HTR-8/SVneo (cell line): ENCODE data around the gene C2CD2.

Experiments used
- DNase-seq: peaks from one replicate; pipeline ENCODE4 v3.0.0; 2011; ENCODE audit warnings: low spot score, mixed read lengths; ENCODE audit not compliant: insufficient read length
- FAIRE-seq: peaks from 2 replicates; lab custom pipeline; 2011; peaks lifted over from hg19 to GRCh38; lab: Jason Lieb, UNC

Gene C2CD2

DNA sequence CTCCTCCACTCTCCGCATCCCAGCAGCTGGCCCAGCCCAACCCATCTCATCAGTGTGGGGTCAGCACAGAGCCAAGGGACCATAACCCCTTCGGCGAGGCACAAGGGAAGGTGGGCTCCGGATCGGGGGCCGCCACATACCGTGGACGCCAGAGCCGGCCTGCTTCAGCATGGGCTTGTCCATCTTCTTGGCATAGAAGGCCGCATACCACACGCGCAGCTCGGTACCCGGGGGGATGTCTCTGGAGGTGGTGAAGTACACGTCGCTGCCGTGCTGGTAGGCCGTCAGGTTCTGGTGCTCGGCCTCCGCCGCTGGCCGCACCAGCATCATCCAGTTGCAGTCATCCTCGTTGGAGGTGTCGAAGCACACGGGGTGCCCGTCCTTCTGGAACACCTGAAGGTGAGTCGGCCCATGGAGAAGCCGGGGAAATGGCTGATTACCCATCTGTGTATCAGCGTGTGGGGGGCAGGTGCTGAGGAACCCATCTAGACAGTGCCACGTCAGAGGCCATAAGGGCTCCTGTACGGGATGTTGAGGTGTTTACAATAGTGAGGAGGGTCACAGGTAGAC, 99.3 kb downstream of the C2CD2 start:
- FAIRE-seq (no peak), DNase-seq (no peak)

DNA sequence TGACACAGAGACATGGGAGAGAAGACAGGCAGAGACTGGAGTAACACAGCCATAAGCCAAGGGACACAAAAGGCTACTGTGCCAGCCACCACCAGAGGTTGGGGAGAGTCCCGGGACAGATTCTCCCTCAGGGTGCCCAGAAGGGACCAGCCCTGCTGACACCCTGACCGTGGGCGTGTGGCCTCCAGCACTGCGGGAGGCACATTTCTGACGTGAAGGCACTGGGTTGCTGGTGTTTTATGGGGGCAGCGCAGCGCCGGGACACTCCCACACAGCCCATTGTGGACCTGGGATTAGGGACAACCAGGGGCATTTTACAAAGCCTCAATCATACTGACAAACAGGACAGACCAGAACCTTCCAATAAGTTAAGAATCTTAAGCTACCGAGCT, 100.9 kb downstream of the C2CD2 start:
- FAIRE-seq (no peak), DNase-seq (no peak)

DNA sequence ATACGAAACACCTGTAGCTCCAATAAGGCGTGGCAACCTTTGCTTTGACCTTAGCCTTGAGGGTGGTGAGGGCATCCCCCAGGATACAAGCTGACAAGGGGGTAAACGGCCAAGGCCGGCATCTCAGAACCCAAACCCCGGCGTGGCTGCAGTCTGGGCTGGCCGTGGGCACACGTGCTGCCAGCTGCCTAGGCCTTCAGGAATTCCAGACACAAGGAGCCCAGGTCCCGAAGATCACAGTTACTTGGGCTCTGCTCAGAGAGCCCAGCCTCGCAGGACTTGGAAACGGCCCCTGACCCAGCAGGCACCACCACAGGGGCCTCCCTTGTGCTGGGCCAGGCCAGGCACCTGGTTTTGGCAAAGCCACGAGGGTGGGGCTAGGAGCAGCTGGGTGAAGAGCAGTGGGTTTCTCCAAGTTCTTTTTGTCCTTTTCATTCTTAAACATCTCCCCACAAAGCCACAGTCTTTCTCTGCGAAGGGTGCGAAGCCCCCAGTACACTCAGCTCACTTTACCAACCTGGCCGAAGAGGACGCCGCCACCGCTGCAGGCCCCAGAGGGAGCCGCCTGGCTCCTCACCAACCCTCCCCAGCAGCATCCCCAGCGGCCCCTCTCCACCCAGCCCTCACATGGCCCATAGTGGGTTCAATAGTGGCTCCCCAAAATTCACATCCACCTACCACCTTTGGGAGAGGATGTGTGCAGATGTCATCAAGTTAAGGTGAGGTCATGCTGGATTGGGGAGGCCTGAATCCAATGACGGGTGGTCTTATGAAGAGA, 101.5 kb downstream of the C2CD2 start:
- DNase-seq (no peak), FAIRE-seq (no peak)

DNA sequence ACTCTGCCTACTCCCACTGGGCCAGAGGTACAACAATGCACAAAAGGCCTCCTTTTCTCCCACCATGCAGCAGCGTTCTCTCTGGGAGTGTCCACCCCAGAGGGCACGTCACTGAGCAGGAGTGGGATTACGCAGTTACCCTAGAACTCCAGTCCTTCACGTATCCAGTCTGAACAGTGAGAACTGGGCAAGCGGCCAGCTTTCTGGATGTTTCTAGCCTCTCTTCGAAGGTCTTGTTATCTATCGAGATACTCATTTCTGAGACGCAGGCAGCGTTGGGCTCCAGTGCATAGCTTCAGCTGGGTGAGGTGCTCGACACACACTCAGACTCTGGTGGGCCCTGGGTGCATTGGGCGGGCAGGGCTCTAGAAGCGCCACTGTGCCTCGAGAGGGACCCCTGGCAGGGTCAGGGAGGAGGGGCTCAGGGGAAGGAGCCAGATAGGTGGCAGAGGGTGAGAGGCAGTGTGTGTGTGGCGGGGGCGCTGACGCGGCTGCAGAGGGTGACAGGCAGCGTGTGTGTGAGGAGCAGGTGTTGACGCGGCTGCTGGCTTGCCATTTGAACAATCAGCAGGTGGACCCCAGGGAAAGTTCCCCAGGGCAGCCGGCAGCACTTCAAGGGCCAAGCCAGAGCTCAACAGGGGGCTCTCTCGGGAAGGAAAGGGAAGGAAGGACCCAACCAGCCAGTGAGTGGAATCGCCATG, 102.6 kb downstream of the C2CD2 start:
- FAIRE-seq, result no peak
- no peak for DNase-seq

DNA sequence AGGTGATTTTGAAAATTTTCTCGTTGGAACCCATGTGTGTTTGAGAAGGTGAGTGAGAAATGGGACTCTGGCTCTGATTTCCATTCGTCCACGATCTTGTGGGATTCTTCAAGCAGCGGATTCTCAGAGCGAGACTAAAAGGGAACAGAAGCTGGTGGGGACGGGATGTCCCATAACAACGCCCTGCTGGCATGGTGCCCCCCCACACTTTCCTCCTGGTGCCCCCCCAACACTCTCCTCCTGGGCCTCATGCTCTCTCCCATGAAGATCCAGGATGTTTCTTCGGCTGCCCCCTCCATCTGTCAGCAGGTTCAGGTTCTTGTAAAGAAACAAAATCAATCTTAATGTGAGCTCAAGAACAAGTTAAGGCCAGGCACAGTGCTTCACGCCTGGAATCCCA, 103.7 kb downstream of the C2CD2 start:
- FAIRE-seq (no peak), DNase-seq (no peak)

DNA sequence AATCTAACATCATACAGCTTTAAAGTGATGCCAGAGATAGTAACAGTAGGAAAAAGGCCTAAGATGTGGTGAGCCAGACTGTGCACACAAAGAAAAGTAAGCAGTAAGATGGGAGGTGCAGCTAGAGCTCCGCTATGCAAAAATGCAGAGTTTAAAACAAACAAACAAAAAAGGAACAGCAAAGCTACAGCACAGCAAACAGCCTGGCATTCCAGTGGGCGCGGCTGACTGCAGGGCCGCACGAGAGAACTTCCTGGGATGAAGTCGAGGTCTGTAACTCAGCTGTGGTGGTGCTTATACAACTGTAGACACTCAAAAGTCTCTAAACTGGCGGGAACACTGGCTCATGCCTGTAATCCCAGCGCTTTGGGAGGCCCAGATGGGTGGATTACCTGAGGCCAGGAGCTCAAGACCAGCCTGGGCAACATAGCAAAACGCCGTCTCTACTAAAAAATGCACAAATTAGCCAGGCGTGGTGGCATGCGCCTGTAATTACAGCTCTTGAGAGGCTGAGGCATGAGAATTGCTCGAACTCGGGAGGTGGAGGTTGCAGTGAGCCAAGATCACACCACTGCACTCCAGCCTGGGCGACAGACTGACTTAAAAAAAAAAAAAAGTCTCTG, 104.7 kb downstream of the C2CD2 start:
- DNase-seq (no peak), FAIRE-seq (no peak)

DNA sequence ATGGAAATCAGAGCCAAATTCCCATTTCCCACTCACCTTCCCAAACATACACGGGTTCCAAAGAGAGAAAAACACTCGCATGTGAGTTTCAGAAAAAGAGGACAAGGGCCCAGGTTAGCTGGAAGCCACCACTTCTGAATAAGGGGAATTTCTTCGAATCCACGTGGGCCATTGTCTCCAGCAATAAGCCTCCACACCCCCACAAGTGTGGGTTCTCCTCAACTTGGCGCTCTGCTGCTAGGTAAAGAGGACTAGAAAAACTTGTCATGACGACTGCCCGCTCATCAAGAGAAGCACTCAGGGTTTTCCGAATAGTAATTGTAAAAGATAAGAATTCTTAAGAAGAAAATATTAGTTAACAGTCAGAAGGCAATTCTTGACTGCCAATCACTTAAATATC, 105.3 kb downstream of the C2CD2 start:
- FAIRE-seq (no peak), DNase-seq (no peak)

DNA sequence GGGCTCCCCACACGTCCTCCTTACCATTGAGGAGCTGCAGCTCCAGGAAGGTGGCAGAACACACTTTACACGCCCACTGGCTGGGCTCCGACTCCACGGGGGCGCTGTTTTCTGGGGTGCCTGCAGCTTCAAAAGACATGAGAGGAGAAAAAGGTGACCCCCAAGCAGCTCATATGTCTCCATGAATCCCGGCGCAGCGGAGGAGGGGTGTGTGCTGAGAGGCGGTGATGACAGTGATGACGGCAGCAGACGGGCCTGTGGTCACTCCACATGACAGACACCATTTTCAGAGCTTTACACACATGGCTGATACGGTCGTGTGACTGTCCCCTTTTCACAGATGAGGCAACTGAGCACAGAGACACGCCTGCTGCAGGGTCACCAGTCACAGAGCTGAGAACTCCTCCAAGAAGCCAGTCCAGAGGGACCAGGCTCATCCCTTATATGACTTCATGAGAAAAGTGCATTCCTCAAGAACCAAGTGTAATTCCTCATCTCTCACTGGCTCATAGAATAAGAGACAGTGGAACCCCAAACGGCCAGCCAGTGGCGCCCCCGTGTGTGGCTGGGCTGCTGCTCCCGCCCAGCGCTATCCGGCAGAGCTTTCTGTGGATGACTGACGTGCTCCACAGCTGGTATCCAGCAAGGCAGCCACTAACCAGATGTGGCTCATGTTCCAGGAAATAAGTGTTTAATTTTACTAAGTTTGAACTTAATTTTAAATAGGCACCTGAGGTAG, 106.6 kb downstream of the C2CD2 start:
- FAIRE-seq, result no peak

DNA sequence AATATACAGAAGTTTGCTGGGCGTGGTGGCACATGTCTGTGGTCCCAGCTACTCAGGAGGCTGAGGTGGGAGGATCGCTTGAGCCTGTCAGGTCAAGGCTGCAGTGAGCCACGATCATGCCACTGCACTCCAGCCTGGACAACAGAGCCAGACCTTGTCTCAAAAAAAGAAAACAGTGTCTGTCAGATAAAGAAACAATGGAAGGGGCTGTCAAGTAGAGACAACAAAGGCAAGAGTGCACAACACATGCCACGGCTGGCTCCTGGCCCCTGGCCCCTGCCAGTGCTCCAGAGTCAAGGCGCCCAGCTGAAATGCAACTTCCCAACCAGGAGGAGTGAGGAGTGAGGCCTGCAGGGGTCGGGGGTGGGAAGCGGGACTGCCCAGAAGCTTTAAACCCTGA, 107.3 kb downstream of the C2CD2 start:
- DNase-seq (no peak), FAIRE-seq (no peak)

More for the DNA sequence above, 106.6 kb downstream of the C2CD2 start:
- DNase-seq, result no peak

DNA sequence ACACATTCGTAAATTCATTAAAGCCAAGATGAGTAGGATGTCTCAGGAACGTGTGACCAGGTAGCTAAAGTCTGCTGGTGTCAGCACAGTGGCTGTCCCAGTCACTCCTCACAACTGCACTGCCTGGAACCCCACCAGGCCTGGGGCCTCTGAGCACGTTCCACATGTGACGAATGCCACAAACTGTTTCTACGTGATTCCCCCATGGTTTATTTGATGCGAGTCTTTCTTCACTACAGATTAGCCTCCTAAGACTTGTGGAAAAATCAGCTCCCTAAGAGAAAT, 107.8 kb downstream of the C2CD2 start:
- FAIRE-seq (no peak), DNase-seq (no peak)

DNA sequence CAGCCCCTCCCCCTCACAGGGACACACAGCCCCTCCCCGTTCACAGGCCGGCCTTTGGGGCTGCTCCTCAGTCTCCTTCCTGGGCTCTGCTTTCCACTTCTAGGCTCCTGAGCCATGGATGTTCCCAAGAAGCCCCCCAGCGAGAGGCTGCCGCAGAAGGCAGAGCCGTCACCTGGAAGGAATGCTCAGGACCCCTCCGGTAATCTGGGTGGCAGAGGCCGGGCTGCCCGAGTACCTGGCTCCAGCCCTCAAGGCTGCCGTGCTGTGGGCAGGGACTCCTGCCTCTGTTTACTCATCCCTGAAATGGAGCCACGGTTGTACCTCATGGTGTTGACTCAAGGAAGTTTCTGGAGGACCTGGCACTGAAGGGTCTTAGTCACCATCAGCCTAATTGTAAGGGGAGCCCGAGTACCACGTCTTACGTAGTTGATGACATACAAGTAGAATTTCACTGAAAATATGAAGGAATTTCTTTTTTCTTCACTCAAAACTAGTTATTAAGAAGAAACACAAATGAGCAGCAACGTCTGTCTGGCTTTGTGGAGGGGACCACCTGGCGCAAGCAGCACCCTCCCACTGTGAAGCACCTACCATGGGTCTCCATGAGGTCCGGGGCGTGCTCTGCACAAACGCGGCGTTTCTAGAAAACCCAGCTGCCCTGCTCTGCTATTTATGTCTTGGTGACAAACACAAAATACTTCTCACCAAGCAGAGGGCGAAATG, 108.3 kb downstream of the C2CD2 start:
- FAIRE-seq (no peak), DNase-seq (no peak)

DNA sequence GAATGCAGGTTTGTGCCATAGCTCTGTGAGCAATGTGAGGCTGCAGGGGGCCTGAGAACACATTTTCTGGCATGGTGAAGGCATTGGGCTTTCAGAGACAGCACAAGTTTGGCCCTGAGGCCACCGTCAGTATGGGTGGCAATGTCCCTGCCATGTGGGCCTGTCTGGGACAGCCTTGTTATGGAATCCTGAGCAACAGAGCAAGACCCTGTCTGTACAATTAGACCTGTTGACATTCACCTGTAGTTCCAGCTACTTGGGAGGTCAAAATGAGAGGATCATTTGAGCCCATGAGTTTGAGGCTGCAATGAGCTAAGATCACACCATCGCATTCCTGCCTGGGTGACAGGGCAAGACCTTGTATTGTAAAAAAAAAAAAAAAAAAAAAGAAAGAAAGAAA, 110.2 kb downstream of the C2CD2 start:
- FAIRE-seq, result no peak

DNA sequence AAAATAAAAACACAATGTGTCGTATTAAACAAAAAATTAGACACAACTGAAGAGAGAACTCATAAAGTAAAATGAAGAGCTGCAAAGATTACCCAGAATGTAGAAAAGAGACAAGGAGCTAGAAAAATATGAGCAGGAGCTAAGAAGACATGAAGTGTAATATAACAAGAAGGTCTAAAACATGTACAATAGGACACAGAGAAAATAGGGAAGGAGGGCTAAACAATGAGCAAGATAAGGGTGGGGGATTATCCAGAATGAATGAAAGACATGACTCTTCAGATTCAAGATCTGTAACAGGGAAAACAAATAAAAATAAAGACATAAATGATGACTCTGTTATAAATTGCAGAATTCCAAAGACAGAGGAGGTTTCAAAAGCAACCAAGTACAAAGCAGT, 112.9 kb downstream of the C2CD2 start:
- FAIRE-seq, result no peak
- DNase-seq, result no peak

More for the DNA sequence above, 110.2 kb downstream of the C2CD2 start:
- no peak for DNase-seq

DNA sequence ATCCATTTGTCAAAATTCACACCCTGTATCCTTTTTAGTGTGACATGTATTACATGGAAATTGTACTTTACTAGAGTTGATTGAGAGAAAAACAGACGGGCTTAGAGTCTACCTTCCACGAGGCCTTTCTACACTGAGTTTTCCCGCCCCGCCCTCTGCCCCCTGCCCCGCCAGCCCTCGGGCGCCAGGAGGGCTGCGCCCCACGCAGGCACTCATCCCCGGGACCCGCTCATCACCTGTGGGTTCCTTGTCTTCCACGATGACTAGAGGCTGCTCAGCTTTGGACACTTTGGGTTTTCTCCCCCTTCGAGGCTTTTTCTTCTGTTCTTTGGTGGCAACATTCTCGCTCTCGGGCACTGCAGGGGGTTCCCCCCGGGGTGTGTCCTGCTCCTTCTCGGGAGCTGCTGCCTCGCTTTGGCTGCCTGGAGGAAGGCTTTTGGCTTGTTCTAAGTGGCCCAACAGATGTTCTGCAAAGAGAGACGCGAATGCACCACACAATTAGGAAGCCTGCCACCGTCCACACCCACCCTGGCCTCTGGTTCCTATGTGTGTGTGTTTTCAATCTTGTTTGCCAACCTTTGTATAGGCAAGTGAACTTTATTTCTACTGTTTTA, 114.3 kb downstream of the C2CD2 start:
- FAIRE-seq, result no peak
- no peak for DNase-seq

DNA sequence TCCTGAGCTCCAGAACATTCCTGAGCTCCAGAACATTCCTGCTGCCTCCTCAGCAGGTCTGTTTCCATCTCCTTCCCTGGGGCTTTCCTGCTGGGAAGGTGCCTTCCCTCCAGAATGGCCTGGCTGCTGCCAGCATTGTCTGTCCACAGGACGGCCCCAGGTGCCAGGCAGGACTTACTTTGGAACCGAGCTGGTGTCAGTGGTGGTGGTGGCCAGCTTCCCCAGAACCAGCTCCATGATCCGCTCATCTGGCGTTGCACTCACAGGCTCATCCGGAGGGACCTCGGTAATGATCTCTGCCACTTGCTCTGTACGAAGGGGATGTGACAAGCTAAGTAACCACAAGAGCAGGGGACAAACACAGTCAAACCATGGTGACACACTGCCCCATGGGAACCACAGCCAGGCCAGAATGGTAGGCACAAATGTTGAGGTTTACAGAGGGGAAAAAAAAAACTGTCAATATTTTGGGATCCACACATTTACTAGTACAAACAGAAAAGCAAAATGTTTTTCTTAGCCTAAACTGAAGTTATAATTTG, 116.0 kb downstream of the C2CD2 start:
- FAIRE-seq (no peak), DNase-seq (no peak)

DNA sequence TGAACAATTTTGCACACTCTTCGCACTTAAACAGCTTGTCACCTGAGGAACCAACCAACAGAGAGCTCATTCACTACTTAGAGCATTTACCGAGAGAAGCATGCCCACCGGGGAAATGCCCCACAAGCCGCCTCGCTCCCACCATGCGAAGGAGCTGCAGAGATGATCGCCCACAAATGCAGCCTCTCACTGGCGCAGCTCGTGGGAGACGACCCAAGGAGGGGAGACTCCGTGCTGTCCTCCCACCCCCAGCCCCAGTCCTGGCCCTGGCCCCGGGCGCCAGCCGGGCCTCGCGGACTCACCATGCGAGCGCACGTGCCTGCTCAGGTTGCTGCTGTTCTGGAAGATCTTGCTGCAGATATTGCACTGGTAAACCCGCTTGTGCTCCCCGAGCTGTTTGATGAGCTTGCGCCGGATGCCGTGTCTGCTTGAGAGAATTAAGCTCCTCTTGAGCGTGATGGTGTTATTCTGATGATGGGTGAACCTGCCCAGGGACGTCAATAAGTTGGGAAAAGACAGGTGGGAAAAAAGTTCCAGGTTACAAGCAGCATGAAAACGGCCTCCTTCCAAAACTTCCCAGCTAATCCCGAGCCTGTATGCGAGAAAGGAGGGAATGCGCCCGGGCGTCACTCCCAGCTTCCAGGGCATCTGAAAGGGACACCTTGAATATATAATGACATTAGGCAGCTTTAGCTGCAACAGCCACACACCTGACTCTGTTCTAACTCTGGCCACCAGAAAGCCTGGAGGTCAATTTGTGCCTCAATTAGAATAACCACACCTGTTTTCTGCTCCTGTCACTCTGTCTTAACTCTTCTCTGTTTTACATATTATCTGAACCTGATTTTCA, 117.4 kb downstream of the C2CD2 start:
- DNase-seq (no peak), FAIRE-seq (no peak)

DNA sequence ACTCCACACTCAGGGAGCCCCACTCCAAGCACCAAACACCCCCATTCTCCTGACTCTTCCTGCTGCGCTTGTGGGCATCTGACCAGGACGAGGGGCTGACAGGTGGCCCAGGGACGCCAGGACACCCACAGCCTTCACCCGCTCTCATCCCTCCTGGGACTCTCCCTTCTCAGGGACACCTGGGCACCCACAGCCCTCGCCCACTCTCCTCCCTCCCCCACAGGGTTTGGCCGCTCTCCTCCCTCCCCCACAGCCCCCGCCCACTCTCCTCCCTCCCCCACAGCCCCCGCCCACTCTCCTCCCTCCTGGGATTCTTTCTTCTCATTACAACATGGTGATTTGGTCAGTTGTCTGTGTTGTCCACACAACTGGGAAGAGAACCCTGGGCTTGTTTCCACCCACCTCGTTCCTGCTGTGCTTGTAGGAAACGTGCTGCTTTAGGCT, 118.1 kb downstream of the C2CD2 start:
- FAIRE-seq (no peak), DNase-seq (no peak)
